Panc1 (cell line): ENCODE results near the gene HHAT. TPM values are rescaled to one million over a fixed set of nuclear protein-coding genes. Genes with fewer than 3 reads are reported as not detected.

ENCODE experiments used
- ATAC-seq: fragments of 200-7000 bp; cut with Tn5 transposase; 2 replicates; pipeline ENCODE4 v1.9.1; 2020; ENCODE audit warnings: mild to moderate bottlenecking, moderate library complexity
- BruUV-seq: library from RNA; stranded (reverse); fragments of 400-500 nt; replicated peaks from 2 replicates; lab custom pipeline; 2021; lab: Mats Ljungman, UMichigan
- CTCF ChIA-PET: fragments of 300-600 bp; sonication (Branson Sonifier 250); formaldehyde crosslinking; loops from one replicate; lab custom pipeline; 2022; ENCODE audit warnings: antibody characterized with exemption; lab: Charles Lee
- POLR2A ChIA-PET: fragments of 300-600 bp; sonication (Branson Sonifier 250); formaldehyde crosslinking; loops from one replicate; lab custom pipeline; 2022; ENCODE audit warnings: antibody characterized with exemption; lab: Charles Lee
- DNase-seq: peaks from one replicate; pipeline ENCODE4 v3.0.0-alpha.2; 2010; ENCODE audit warnings: low read depth, low spot score
- H3K27ac ChIP-seq: 2 replicates; pipeline ENCODE4 v1.5.1; 2011; ENCODE audit warnings: mild to moderate bottlenecking, low read length, inconsistent platforms
- H3K27me3 ChIP-seq: fragments of 200-500 bp; sonication (Bioruptor generic); 2 replicates; pipeline ENCODE4 v1.6.0; 2014; ENCODE audit warnings: low read length, inconsistent platforms; ENCODE audit not compliant: control insufficient read depth, insufficient read depth
- H3K36me3 ChIP-seq: fragments of 200-500 bp; sonication (Bioruptor generic); 2 replicates; pipeline ENCODE4 v1.5.1; 2014; ENCODE audit warnings: inconsistent platforms, mild to moderate bottlenecking, low read length, moderate library complexity; ENCODE audit not compliant: control insufficient read depth, insufficient read depth
- H3K4me1 ChIP-seq: 2 replicates; pipeline ENCODE4 v1.5.1; 2011; ENCODE audit warnings: inconsistent platforms, mild to moderate bottlenecking, low read length, moderate library complexity; ENCODE audit not compliant: control insufficient read depth, insufficient read depth
- H3K4me3 ChIP-seq, 2 experiments: 2 replicates each; pipeline ENCODE4 v1.5.1; 2011 to 2012; ENCODE audit warnings: low read depth in 2 of 2, low read length in 2 of 2, mild to moderate bottlenecking in 2 of 2, inconsistent platforms in 1 of 2, moderate library complexity in 1 of 2
- H3K9me3 ChIP-seq: fragments of 200-500 bp; sonication (Bioruptor generic); 2 replicates; pipeline ENCODE4 v1.5.1; 2014; ENCODE audit warnings: low read depth, mild to moderate bottlenecking, inconsistent platforms, low read length, moderate library complexity; ENCODE audit not compliant: control insufficient read depth, insufficient read depth
- POLR2AphosphoS5 ChIP-seq: IDR thresholded peaks from 2 replicates; pipeline ENCODE4 v1.6.1; 2012; ENCODE audit warnings: mild to moderate bottlenecking, low read depth, low read length, moderate library complexity
- REST ChIP-seq, 2 experiments: IDR thresholded peaks; 2 replicates each; pipeline ENCODE4 v1.6.1; 2011 to 2012; ENCODE audit warnings: low read depth in 2 of 2, control low read depth in 1 of 2, low read length in 1 of 2, mild to moderate bottlenecking in 1 of 2, moderate library complexity in 1 of 2; ENCODE audit not compliant: insufficient read depth in 1 of 2
- SIN3A ChIP-seq: IDR thresholded peaks from 2 replicates; pipeline ENCODE4 v1.6.1; 2012; ENCODE audit warnings: low read depth, mild to moderate bottlenecking, low read length, moderate library complexity, borderline replicate concordance; ENCODE audit not compliant: insufficient read depth
- TCF7L2 ChIP-seq: IDR thresholded peaks from 2 replicates; pipeline ENCODE4 v1.6.1; 2011; ENCODE audit warnings: mild to moderate bottlenecking, low read depth, low read length, inconsistent platforms
- in situ Hi-C: cut with HindIII; loops from 2 replicates; pipeline ENCODE4 v1.10.0; 2016; ENCODE audit warnings: low sequenced_read_pairs, low pct_unique_long_range_greater_than_20kb
- intact Hi-C: fragments of 100-400 bp; cut with micrococcal nuclease; formaldehyde crosslinking; loops from one replicate; pipeline ENCODE4 v1.10.0; 2022; ENCODE audit not compliant: unreplicated experiment
- total RNA-seq: library from RNA; stranded (reverse); gene quantifications from one replicate; pipeline ENCODE4 v1.2.1, GENCODE V29; 2021; ENCODE audit not compliant: unreplicated experiment
- TF ChIP-seq, protein P1 (sequence below): fragments of 450-650 bp; IDR thresholded peaks from 2 replicates; pipeline ENCODE4 v1.5.1; 2017; ENCODE audit warnings: mild to moderate bottlenecking

HHAT gene
- total RNA-seq, 1 experiment from 2014 or later: 2.3 TPM

DNA sequence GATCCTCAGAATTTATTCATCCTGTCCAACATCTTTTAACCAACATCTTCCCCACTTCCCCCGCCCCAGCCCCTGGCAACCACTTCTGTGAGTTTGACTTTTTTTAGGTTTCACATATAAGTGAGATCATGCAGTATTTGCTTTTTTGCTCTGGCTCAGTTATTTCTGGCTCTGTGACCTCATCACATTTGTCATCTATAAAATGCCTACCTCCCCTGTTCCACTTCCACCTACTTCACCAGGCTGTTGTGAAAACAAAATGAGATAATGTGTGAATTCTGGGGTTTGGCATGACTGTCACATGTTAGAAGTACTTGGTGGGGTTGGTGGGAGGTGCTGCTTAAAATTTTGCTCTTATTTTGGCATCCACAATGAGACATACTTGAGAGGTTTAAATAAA, 18.4 kb downstream of the HHAT start:
- H3K4me1 ChIP-seq: peaks cover 4% of the 10 kb centered on the region; the same call in 1 of the 2 replicates
- H3K36me3 ChIP-seq: no peaks in the 10 kb centered on the region
- H3K27me3 ChIP-seq: no peaks in the 10 kb centered on the region
- TF ChIP-seq, protein P1, sequence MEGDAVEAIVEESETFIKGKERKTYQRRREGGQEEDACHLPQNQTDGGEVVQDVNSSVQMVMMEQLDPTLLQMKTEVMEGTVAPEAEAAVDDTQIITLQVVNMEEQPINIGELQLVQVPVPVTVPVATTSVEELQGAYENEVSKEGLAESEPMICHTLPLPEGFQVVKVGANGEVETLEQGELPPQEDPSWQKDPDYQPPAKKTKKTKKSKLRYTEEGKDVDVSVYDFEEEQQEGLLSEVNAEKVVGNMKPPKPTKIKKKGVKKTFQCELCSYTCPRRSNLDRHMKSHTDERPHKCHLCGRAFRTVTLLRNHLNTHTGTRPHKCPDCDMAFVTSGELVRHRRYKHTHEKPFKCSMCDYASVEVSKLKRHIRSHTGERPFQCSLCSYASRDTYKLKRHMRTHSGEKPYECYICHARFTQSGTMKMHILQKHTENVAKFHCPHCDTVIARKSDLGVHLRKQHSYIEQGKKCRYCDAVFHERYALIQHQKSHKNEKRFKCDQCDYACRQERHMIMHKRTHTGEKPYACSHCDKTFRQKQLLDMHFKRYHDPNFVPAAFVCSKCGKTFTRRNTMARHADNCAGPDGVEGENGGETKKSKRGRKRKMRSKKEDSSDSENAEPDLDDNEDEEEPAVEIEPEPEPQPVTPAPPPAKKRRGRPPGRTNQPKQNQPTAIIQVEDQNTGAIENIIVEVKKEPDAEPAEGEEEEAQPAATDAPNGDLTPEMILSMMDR: no peak
- CTCF ChIA-PET: no interaction called here
- no peaks in the 10 kb centered on the region for H3K9me3 ChIP-seq
- BruUV-seq: no TSS peak
- ATAC-seq (no peak), DNase-seq (no peak)
- intact Hi-C loops (no loop called here), in situ Hi-C loops (no loop called here)
- POLR2A ChIA-PET: no interaction called here
- H3K27ac ChIP-seq: no peak overlapping the region
- no peak overlapping the region for H3K4me3 ChIP-seq

- in situ Hi-C loops: no loop called here
- Histone ChIP-seq H3K9me3 (no peaks in the 10 kb centered on the region), H3K4me1 (no peaks in the 10 kb centered on the region), H3K4me3 (no peak overlapping the region), H3K36me3 (no peaks in the 10 kb centered on the region), H3K27me3 (no peaks in the 10 kb centered on the region), H3K27ac (no peak overlapping the region)
- no peak for ATAC-seq
- ChIA-PET POLR2A (no interaction called here), CTCF (no interaction called here)
- intact Hi-C loops: no loop called here
- no TSS peak for BruUV-seq
- TF ChIP-seq REST (IDR thresholded peaks at IDR 0.05; ENCODE audit: insufficient read depth in 1 of 2, low read depth in 2 of 2, low read length in 1 of 2) (no peak), SIN3A (no peak), TCF7L2 (no peak), POLR2AphosphoS5 (no peak)
- TF ChIP-seq, protein P1: no peak
- DNase-seq: no peak
These were observed 22.8 kb downstream of the HHAT start for GRCh38 chr1:210351496-210351895.

- TF ChIP-seq REST (IDR thresholded peaks at IDR 0.05; ENCODE audit: insufficient read depth in 1 of 2, low read depth in 2 of 2, low read length in 1 of 2) (no peak), SIN3A (no peak), POLR2AphosphoS5 (no peak), TCF7L2 (no peak)
- TF ChIP-seq, protein P1: no peak
- no TSS peak for BruUV-seq
- Histone ChIP-seq H3K27me3 (no peaks in the 10 kb centered on the region), H3K4me3 (no peak overlapping the region), H3K36me3 (no peaks in the 10 kb centered on the region), H3K27ac (no peak overlapping the region), H3K4me1 (no peaks in the 10 kb centered on the region), H3K9me3 (no peaks in the 10 kb centered on the region)
- in situ Hi-C loops: no loop called here
- ATAC-seq: no peak
- POLR2A ChIA-PET: no interaction called here
- no peak for DNase-seq
- CTCF ChIA-PET: no interaction called here
- intact Hi-C loops: no loop called here
These were observed 23.9 kb downstream of the HHAT start for GRCh38 chr1:210352575-210352974.
